NCI-H1048 (cell line): ENCODE measurements around the gene RGCC.

Source experiments
- DNase-seq: peaks from one replicate; lab custom pipeline; 2025; lab: John Stamatoyannopoulos, UW

RGCC gene

GRCh38 chr13:41453620-41454019, 3.7 kb upstream of the RGCC start:
- no peak for DNase-seq

DNA sequence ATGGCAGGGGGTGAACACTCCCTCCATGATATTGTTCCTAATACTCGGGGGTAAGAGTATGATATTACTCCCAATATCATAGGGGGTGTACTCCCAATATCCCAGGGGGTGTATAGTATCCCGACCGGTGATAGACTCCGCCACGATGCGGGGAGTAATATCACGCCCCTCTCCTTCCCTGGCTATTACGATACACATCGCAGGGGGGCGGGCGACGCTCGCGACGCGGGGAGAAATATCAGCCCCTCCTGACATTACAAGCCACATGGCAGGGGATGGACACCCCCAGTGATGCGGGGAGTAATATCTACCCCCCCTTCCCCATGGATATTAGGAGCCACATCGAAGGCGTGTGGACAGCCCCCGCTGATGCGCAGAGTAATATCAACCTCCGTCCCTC, 3.2 kb upstream of the RGCC start:
- DNase-seq: no peak

DNA sequence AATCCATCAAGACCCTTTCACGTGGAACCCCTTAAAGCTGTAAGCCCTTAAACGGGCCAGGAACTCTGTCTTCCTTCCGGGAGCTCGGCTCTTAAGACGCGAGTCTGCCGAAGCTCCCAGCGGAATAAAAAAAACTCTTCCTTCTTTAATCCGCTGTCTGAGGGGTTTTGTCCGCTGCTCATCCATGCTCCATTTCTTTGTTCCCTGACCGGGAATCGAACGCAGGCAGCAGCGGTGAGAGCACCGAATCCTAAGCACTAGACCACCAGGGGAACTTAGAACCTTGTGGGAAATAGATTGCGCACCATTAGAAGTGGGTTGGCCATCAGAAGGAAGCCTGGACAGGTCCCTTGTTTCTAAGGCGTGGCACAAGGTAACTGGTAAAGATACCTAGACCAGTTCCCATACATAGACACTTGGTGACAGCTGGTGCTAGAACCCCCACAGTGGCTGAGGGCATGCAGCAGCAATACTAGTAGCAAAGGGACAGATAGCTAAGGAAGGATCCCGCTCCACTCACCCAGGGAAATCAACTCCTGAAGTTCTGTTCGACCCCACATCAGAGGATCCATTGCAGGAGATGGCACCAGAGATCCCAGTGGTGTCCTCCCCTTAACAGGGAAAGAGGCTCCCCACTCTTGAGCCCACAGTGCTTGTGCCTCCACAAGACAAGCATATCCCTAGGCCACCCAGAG, 1.5 kb upstream of the RGCC start:
- no peak for DNase-seq

DNA sequence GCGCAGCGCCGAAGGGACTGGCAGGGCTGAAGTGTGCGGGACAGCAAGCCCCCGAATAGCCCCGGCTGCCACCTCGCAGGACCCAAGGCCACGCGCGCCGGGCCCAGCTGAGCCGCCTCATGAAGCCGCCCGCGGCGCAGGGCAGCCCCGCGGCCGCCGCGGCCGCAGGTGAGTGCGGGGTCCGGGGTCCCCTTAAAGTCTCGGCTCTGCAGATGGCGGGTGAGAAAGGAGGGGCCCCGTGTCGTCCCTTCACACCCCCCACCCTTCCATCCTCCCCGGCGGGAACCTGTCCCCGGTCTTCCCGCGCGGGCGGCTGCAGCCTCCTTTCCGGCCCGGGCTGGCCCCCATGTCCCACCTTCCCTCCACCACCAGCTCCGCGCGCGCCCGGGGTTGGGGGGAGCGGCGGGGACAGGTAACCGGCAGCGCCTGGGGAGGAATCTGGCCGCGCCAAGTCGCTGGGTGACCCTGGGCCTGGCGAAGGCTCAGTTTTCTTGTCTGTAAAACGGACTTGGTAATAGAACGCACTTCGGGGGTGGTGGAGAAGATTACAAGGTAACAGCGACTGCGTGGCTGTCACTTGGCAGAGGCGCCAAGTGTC, 338 bp downstream of the RGCC start:
- no peak for DNase-seq

GRCh38 chr13:41458187-41458760, 924 bp downstream of the RGCC start:
- DNase-seq: no peak

DNA sequence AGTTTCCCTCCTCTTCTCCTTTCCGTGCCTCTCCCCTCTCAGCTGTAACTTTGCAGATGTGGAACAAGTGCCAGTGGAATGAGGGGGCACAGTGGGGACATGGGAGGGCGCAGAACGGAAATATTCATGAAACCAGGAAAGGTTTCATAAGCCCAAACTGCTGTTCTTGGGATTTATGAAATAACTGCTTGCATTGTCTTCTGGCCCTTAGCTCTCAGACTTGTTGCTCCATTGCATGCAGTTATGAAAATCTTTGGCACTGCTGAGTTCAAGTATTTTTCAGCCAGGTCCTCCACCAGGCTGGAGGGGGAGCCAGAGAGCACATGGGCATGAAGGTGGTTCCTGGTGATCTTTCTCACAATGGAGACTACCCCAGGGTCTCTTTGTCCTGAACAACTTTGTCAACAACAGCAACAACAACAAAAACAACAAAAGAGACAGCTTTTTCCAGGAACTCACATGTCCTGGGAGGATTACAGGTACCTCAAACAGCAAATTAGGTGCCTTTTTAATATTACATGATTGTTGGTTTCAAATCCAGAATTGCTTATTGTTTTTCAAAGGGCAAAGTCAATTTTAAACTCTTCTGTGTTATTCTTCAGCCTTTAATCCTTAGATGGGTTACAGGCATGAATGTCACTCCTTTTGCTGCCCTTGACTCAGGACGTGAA, 1.5 kb downstream of the RGCC start:
- DNase-seq: no peak

DNA sequence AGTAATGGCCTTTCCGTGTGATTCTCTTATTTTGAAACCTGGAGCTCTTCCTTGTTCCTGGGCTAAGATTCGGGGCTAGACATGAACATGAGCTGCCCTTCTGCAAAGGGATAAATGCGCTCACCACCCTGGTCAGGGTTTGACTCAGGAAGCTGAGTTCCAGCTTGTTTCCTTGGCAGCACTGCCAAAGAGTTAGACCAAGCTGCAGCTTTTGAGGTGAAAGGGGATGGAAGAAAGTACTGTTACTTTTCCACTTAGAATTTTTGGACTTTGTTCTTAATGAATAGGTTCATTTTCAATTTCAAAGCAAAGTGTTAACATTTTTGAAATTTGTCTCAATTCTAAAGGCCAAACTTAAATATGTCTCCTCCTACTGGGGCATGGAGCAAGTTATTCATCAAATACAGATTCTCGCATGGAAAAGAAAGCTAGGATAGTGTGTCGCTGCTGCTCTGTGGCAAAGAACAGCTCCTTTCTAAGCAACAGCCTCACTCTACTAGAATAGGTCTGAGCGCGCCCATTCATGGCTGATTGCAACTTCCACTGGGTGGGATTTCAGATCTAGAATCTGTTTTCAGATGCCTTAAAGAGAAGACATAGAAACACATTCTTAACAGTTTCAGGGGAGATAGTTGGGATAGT, 2.2 kb downstream of the RGCC start:
- DNase-seq: no peak

DNA sequence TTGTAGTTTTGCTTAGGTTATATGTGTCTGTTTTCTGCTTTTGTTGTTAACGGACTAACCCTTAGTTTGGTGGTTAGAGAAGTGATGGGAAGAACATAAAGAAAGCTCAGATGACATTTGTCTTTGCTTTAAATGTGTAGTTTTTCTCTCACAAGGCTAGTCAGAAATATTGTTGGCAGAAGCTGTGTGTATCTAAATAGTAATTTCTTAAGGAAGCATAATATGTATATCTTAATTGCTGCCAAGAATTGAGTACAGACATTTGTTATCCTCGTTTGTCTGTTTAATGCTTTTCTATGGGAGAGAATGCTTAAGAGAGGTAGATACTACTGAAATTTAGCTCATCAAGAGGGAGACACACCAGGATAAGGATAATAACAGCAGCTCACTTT, 2.7 kb downstream of the RGCC start:
- no peak for DNase-seq

- DNase-seq: no peak
Observed at GRCh38 chr13:41460930-41461329, 3.6 kb downstream of the RGCC start.

DNA sequence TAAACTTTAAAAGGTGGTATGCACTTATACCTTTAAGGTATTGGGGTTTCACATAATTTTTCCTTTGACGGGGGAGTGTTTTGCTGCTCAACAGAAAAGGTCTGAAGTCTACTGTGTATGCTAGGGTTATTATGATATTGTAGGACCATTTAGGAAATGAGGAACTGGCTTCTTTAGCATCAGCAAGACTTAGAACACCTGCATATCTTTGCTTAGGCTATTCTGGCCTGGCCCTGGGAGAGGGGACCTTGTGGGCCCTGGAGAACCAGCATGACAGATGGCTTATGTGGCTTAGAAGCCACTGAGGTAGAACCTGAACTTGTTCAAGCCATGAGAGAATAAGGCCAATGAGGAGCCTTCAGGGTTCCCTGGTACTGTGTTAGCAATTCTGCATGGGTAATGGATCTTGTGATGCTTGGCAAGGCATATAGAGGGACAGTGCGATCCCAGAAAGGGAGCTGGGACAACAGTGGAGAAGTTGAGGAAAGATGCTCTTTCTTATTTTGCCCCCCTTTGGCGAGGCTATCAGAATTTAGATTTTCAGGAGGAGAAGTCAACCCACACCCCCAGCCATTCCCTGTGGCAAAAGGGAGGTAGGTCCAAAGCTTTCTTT, 4.3 kb downstream of the RGCC start:
- DNase-seq: no peak

DNA sequence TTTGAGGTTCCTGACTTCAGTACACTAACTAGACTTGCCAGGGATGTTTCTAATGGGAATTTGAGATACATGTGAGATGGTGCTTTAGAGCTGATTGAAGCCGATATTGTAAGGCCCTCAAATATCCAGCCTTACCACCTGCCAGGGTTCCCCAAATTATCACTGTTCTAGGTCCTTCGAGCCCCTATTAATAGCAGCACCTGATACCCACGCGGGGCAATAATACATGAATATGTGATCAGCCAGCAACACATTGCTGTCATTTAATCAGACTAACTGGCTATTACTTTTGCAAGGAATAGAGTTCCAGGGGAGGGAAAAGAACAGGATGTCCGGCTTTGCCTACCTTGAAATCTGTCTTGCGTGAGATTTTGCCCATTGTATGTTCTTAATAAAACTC, 5.1 kb downstream of the RGCC start:
- DNase-seq: no peak

GRCh38 chr13:41463838-41464602, 6.7 kb downstream of the RGCC start:
- no peak for DNase-seq

DNA sequence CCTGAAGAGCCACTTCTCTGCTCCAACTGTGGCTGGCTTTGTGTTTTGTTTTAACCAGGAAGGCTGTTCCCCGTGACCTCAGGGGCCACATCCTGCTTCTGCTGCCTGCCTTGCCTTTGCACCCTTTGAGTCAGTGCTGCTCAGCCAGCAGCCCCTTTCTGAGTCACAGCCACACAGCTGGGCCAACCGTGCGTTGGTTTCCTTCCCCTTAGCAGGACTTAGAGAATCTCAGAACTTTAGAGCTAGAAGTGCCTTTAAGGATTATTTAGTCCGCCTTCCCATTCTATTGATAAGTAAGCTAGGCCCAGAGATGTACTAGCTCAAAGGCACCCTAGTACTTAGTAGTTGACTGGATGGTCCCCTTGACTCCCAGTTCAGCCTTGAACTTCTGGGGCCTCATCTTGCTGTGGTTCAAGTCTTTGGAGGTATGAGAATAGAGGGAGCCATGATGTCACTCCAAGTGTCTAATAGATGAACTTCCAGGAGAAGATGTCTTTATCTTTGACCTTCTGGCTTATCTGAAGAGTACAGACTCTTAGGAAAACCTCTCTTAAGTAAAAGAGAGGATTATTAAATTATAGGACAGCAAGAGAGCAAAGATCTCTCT, 8.0 kb downstream of the RGCC start:
- no peak for DNase-seq

DNA sequence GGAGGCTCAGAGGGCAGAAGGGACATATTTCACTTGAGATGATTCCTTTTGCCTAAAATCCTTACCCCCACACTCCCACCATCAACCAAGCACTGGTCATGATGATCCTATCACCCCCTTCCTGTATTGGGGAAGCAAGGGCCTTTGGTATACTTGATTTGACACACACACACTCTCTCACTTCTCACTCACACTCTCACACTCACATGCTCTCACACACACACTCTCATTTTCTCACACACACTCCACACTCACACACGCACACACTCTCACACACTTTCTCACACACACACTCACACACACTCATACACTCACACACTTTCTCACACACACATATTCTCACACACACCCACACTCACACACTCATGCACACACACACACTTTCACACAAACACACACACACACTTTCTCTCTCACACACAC, 8.6 kb downstream of the RGCC start:
- DNase-seq: no peak

- no peak for DNase-seq
Observed at GRCh38 chr13:41467425-41467945, 10.1 kb downstream of the RGCC start.

DNA sequence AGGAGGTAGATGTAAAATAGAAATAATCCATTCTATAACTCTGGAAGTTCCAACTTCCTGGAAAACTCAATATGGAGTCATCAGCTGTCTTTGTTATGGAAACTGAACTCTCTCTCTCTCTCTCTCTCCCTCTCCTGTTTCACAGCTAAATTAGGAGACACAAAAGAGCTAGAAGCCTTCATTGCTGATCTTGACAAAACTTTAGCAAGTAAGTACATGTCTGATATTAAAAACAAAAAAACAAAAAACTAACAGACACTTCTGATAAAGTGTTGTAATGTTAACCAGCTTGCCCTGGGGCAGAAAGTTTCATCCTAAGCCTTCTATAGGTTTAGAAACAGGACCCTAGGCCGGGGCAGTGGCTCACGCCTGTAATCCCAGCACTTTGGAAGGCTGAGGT, 11.3 kb downstream of the RGCC start:
- DNase-seq: no peak

DNA sequence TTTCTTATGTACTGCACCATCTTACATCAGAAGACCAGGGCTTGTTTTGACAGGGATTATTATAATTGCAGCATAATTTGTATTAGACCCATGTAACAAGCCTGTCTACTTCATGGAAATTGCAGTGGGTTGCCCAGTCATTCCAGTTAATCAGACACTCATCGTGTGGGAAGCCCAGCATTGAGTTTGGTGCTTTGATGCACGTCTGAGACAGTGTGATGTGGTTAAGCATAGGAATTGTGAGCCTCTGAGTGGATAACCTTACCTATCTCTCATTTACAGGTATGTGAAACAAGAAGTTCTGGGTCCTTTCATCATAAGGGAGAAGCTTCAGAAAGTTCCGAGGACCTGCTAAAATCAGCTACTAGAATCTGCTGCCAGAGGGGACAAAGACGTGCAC, 12.8 kb downstream of the RGCC start:
- no peak for DNase-seq

GRCh38 chr13:41471785-41472184, 14.4 kb downstream of the RGCC start:
- DNase-seq: no peak

DNA sequence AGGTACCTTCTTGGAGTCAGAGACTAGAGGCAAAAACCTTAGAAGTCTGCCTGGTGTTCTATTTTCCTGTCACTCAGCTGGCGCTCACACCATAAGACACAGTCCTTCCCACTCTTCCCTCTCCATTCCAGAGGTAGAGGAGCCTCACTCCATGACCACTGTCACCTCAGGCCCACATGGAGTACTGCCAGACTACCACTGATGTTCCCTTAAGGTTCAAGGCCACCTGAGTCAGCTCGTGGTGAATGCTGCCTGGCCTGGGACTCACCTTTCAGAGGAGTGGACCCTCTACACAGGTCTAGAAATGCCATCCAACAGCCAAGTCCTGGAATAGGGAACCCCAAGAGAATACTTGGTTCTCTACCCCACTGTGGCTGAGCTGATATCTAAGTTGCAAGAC, 29.9 kb downstream of the RGCC start:
- no peak for DNase-seq

DNA sequence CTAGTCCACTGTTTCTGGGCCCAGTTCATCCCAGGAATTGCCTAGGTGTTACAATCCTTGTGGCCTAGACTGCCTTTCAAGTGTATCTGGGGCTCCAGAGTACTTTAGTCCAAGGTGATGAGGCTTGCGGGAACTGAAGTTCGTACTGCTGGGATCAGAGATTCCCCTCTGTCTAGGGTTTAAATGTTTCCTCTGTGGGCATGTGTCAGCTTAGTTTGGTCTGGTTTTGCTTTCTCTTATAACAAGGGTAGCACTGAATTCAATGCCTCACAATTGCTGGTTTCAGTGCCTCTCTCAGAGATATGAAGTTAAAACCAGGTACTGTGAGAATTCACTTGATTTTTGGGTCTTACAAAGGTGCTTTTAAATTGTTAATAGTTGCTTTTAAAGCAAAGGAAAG, 30.8 kb downstream of the RGCC start:
- DNase-seq: no peak
